ENCODE results near the gene HSPB7.

- no peak for TF ChIP-seq CTCF (IDR thresholded peaks at IDR 0.05)
- TF ChIP-seq POLR2AphosphoS5 (IDR thresholded peaks at IDR 0.05; ENCODE audit: insufficient read depth in 1 of 2, low read depth in 1 of 2) = no peak
Observed at GRCh38 chr1:16043950-16044349, 26.1 kb upstream of the HSPB7 start.

All from vagina (tissue), 2 donors.